Panc1 (cell line): Measurements from ENCODE around the gene SNX18. TPM values are rescaled to one million over a fixed set of nuclear protein-coding genes. Genes with fewer than 3 reads are reported as not detected.

Experiments used
- ATAC-seq: fragments of 200-7000 bp; cut with Tn5 transposase; 2 replicates; pipeline ENCODE4 v1.9.1; 2020; ENCODE audit warnings: mild to moderate bottlenecking, moderate library complexity
- BruUV-seq: library from RNA; stranded (reverse); fragments of 400-500 nt; replicated peaks from 2 replicates; lab custom pipeline; 2021; lab: Mats Ljungman, UMichigan
- CTCF ChIA-PET: fragments of 300-600 bp; sonication (Branson Sonifier 250); formaldehyde crosslinking; loops from one replicate; lab custom pipeline; 2022; ENCODE audit warnings: antibody characterized with exemption; lab: Charles Lee
- POLR2A ChIA-PET: fragments of 300-600 bp; sonication (Branson Sonifier 250); formaldehyde crosslinking; loops from one replicate; lab custom pipeline; 2022; ENCODE audit warnings: antibody characterized with exemption; lab: Charles Lee
- DNase-seq: peaks from one replicate; pipeline ENCODE4 v3.0.0-alpha.2; 2010; ENCODE audit warnings: low read depth, low spot score
- H3K27ac ChIP-seq: 2 replicates; pipeline ENCODE4 v1.5.1; 2011; ENCODE audit warnings: mild to moderate bottlenecking, low read length, inconsistent platforms
- H3K27me3 ChIP-seq: fragments of 200-500 bp; sonication (Bioruptor generic); 2 replicates; pipeline ENCODE4 v1.6.0; 2014; ENCODE audit warnings: low read length, inconsistent platforms; ENCODE audit not compliant: control insufficient read depth, insufficient read depth
- H3K36me3 ChIP-seq: fragments of 200-500 bp; sonication (Bioruptor generic); 2 replicates; pipeline ENCODE4 v1.5.1; 2014; ENCODE audit warnings: inconsistent platforms, mild to moderate bottlenecking, low read length, moderate library complexity; ENCODE audit not compliant: control insufficient read depth, insufficient read depth
- H3K4me1 ChIP-seq: 2 replicates; pipeline ENCODE4 v1.5.1; 2011; ENCODE audit warnings: inconsistent platforms, mild to moderate bottlenecking, low read length, moderate library complexity; ENCODE audit not compliant: control insufficient read depth, insufficient read depth
- H3K4me3 ChIP-seq, 2 experiments: 2 replicates each; pipeline ENCODE4 v1.5.1; 2011 to 2012; ENCODE audit warnings: low read depth in 2 of 2, low read length in 2 of 2, mild to moderate bottlenecking in 2 of 2, inconsistent platforms in 1 of 2, moderate library complexity in 1 of 2
- H3K9me3 ChIP-seq: fragments of 200-500 bp; sonication (Bioruptor generic); 2 replicates; pipeline ENCODE4 v1.5.1; 2014; ENCODE audit warnings: low read depth, mild to moderate bottlenecking, inconsistent platforms, low read length, moderate library complexity; ENCODE audit not compliant: control insufficient read depth, insufficient read depth
- CTCF ChIP-seq: fragments of 450-650 bp; IDR thresholded peaks from 2 replicates; pipeline ENCODE4 v1.5.1; 2017; ENCODE audit warnings: mild to moderate bottlenecking
- POLR2AphosphoS5 ChIP-seq: IDR thresholded peaks from 2 replicates; pipeline ENCODE4 v1.6.1; 2012; ENCODE audit warnings: mild to moderate bottlenecking, low read depth, low read length, moderate library complexity
- REST ChIP-seq, 2 experiments: IDR thresholded peaks; 2 replicates each; pipeline ENCODE4 v1.6.1; 2011 to 2012; ENCODE audit warnings: low read depth in 2 of 2, control low read depth in 1 of 2, low read length in 1 of 2, mild to moderate bottlenecking in 1 of 2, moderate library complexity in 1 of 2; ENCODE audit not compliant: insufficient read depth in 1 of 2
- SIN3A ChIP-seq: IDR thresholded peaks from 2 replicates; pipeline ENCODE4 v1.6.1; 2012; ENCODE audit warnings: low read depth, mild to moderate bottlenecking, low read length, moderate library complexity, borderline replicate concordance; ENCODE audit not compliant: insufficient read depth
- TCF7L2 ChIP-seq: IDR thresholded peaks from 2 replicates; pipeline ENCODE4 v1.6.1; 2011; ENCODE audit warnings: mild to moderate bottlenecking, low read depth, low read length, inconsistent platforms
- in situ Hi-C: cut with HindIII; loops from 2 replicates; pipeline ENCODE4 v1.10.0; 2016; ENCODE audit warnings: low sequenced_read_pairs, low pct_unique_long_range_greater_than_20kb
- intact Hi-C: fragments of 100-400 bp; cut with micrococcal nuclease; formaldehyde crosslinking; loops from one replicate; pipeline ENCODE4 v1.10.0; 2022; ENCODE audit not compliant: unreplicated experiment
- total RNA-seq: library from RNA; stranded (reverse); gene quantifications from one replicate; pipeline ENCODE4 v1.2.1, GENCODE V29; 2021; ENCODE audit not compliant: unreplicated experiment

The SNX18 gene
- total RNA-seq, 1 experiment from 2014 or later: 14.4 TPM

DNA sequence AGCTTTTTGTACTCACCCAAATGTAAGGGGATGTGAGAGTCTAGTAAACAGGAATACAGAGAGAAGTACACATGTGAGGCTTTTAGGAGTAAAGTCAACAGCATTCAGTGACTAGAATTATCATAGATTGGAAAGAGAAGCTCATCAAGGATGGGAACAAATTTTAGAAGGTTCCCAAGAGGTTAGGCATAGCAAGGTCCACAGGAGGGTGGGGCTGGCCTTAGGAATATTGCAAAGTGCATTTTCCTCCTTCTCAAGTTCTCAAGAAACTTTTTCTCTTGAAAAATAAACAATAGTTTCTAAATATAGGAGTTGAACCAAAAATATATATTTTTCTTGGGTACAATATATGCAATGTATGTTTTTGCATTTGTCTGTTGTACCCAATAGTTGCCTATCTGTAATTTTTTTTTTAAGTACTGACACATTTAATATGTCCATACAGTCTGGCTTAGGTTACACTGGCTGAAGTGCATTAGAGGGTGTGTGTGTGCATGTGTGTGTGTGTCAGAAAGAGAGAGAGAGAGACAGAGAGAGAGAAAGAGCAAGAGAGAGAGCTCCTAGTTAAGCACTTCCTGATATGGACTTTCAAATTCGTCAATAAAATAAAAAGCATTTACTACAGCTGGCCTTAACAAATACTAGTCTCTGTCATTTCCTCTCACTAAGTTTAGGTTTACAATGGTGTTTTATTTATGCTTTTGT is 62.2 kb downstream of the SNX18 start:
- ATAC-seq (no peak), DNase-seq (no peak)
- in situ Hi-C loops (no loop called here), intact Hi-C loops (no loop called here)
- no peak overlapping the region for H3K4me3 ChIP-seq
- no peaks in the 10 kb centered on the region for H3K36me3 ChIP-seq
- POLR2A ChIA-PET: no interaction called here
- no peaks in the 10 kb centered on the region for H3K9me3 ChIP-seq
- no TSS peak for BruUV-seq
- H3K4me1 ChIP-seq: no peaks in the 10 kb centered on the region
- TF ChIP-seq CTCF: no peak
- no peak for TF ChIP-seq SIN3A
- TF ChIP-seq TCF7L2: no peak
- no peak for TF ChIP-seq REST (IDR thresholded peaks at IDR 0.05; ENCODE audit: insufficient read depth in 1 of 2, low read depth in 2 of 2, low read length in 1 of 2)
- no peak for TF ChIP-seq POLR2AphosphoS5
- H3K27me3 ChIP-seq: peaks cover 4% of the 10 kb centered on the region; the same call in 1 of the 2 replicates
- CTCF ChIA-PET: no interaction called here
- H3K27ac ChIP-seq: no peak overlapping the region

GRCh38 chr5:54580997-54581811 is 63.6 kb downstream of the SNX18 start:
- H3K4me3 ChIP-seq: no peak overlapping the region
- ATAC-seq (no peak), DNase-seq (no peak)
- TF ChIP-seq REST (IDR thresholded peaks at IDR 0.05; ENCODE audit: insufficient read depth in 1 of 2, low read depth in 2 of 2, low read length in 1 of 2) (no peak), POLR2AphosphoS5 (no peak), CTCF (no peak), SIN3A (no peak), TCF7L2 (no peak)
- no peaks in the 10 kb centered on the region for H3K9me3 ChIP-seq
- CTCF ChIA-PET: no interaction called here
- BruUV-seq: no TSS peak
- POLR2A ChIA-PET: no interaction called here
- H3K27me3 ChIP-seq: peaks cover 4% of the 10 kb centered on the region; the same call in 1 of the 2 replicates
- no peak overlapping the region for H3K27ac ChIP-seq
- H3K4me1 ChIP-seq: no peaks in the 10 kb centered on the region
- in situ Hi-C loops (no loop called here), intact Hi-C loops (no loop called here)
- H3K36me3 ChIP-seq: no peaks in the 10 kb centered on the region
